Panc1 (cell line): ENCODE data around the gene SLC37A1. TPM values are rescaled to one million over a fixed set of nuclear protein-coding genes. Genes with fewer than 3 reads are reported as not detected.

ENCODE experiments used
- ATAC-seq: fragments of 200-7000 bp; cut with Tn5 transposase; 2 replicates; pipeline ENCODE4 v1.9.1; 2020; ENCODE audit warnings: mild to moderate bottlenecking, moderate library complexity
- BruUV-seq: library from RNA; stranded (reverse); fragments of 400-500 nt; replicated peaks from 2 replicates; lab custom pipeline; 2021; lab: Mats Ljungman, UMichigan
- CTCF ChIA-PET: fragments of 300-600 bp; sonication (Branson Sonifier 250); formaldehyde crosslinking; loops from one replicate; lab custom pipeline; 2022; ENCODE audit warnings: antibody characterized with exemption; lab: Charles Lee
- POLR2A ChIA-PET: fragments of 300-600 bp; sonication (Branson Sonifier 250); formaldehyde crosslinking; loops from one replicate; lab custom pipeline; 2022; ENCODE audit warnings: antibody characterized with exemption; lab: Charles Lee
- DNase-seq: peaks from one replicate; pipeline ENCODE4 v3.0.0-alpha.2; 2010; ENCODE audit warnings: low read depth, low spot score
- H3K27ac ChIP-seq: 2 replicates; pipeline ENCODE4 v1.5.1; 2011; ENCODE audit warnings: mild to moderate bottlenecking, low read length, inconsistent platforms
- H3K27me3 ChIP-seq: fragments of 200-500 bp; sonication (Bioruptor generic); 2 replicates; pipeline ENCODE4 v1.6.0; 2014; ENCODE audit warnings: low read length, inconsistent platforms; ENCODE audit not compliant: control insufficient read depth, insufficient read depth
- H3K36me3 ChIP-seq: fragments of 200-500 bp; sonication (Bioruptor generic); 2 replicates; pipeline ENCODE4 v1.5.1; 2014; ENCODE audit warnings: inconsistent platforms, mild to moderate bottlenecking, low read length, moderate library complexity; ENCODE audit not compliant: control insufficient read depth, insufficient read depth
- H3K4me1 ChIP-seq: 2 replicates; pipeline ENCODE4 v1.5.1; 2011; ENCODE audit warnings: inconsistent platforms, mild to moderate bottlenecking, low read length, moderate library complexity; ENCODE audit not compliant: control insufficient read depth, insufficient read depth
- H3K4me3 ChIP-seq, 2 experiments: 2 replicates each; pipeline ENCODE4 v1.5.1; 2011 to 2012; ENCODE audit warnings: low read depth in 2 of 2, low read length in 2 of 2, mild to moderate bottlenecking in 2 of 2, inconsistent platforms in 1 of 2, moderate library complexity in 1 of 2
- H3K9me3 ChIP-seq: fragments of 200-500 bp; sonication (Bioruptor generic); 2 replicates; pipeline ENCODE4 v1.5.1; 2014; ENCODE audit warnings: low read depth, mild to moderate bottlenecking, inconsistent platforms, low read length, moderate library complexity; ENCODE audit not compliant: control insufficient read depth, insufficient read depth
- CTCF ChIP-seq: fragments of 450-650 bp; IDR thresholded peaks from 2 replicates; pipeline ENCODE4 v1.5.1; 2017; ENCODE audit warnings: mild to moderate bottlenecking
- POLR2AphosphoS5 ChIP-seq: IDR thresholded peaks from 2 replicates; pipeline ENCODE4 v1.6.1; 2012; ENCODE audit warnings: mild to moderate bottlenecking, low read depth, low read length, moderate library complexity
- SIN3A ChIP-seq: IDR thresholded peaks from 2 replicates; pipeline ENCODE4 v1.6.1; 2012; ENCODE audit warnings: low read depth, mild to moderate bottlenecking, low read length, moderate library complexity, borderline replicate concordance; ENCODE audit not compliant: insufficient read depth
- TCF7L2 ChIP-seq: IDR thresholded peaks from 2 replicates; pipeline ENCODE4 v1.6.1; 2011; ENCODE audit warnings: mild to moderate bottlenecking, low read depth, low read length, inconsistent platforms
- in situ Hi-C: cut with HindIII; loops from 2 replicates; pipeline ENCODE4 v1.10.0; 2016; ENCODE audit warnings: low sequenced_read_pairs, low pct_unique_long_range_greater_than_20kb
- intact Hi-C: fragments of 100-400 bp; cut with micrococcal nuclease; formaldehyde crosslinking; loops from one replicate; pipeline ENCODE4 v1.10.0; 2022; ENCODE audit not compliant: unreplicated experiment
- total RNA-seq: library from RNA; stranded (reverse); gene quantifications from one replicate; pipeline ENCODE4 v1.2.1, GENCODE V29; 2021; ENCODE audit not compliant: unreplicated experiment
- TF ChIP-seq, protein P1 (sequence below), 2 experiments: IDR thresholded peaks; 2 replicates each; pipeline ENCODE4 v1.6.1; 2011 to 2012; ENCODE audit warnings: low read depth in 2 of 2, control low read depth in 1 of 2, low read length in 1 of 2, mild to moderate bottlenecking in 1 of 2, moderate library complexity in 1 of 2; ENCODE audit not compliant: insufficient read depth in 1 of 2

The SLC37A1 gene
- total RNA-seq, 1 experiment from 2014 or later, result 7.7 TPM

- BruUV-seq, result no TSS peak
- DNase-seq (no peak), ATAC-seq (no peak)
- Histone ChIP-seq H3K27ac (no peak overlapping the region), H3K9me3 (no peaks in the 10 kb centered on the region), H3K4me1 (no peaks in the 10 kb centered on the region), H3K27me3 (no peaks in the 10 kb centered on the region), H3K36me3 (no peaks in the 10 kb centered on the region), H3K4me3 (no peak overlapping the region)
- ChIA-PET POLR2A (no interaction called here), CTCF (no interaction called here)
- intact Hi-C loops (no loop called here), in situ Hi-C loops (no loop called here)
- no peak for TF ChIP-seq POLR2AphosphoS5
- no peak for TF ChIP-seq CTCF
- TF ChIP-seq TCF7L2, result no peak
- TF ChIP-seq SIN3A, result no peak
- TF ChIP-seq, protein P1, sequence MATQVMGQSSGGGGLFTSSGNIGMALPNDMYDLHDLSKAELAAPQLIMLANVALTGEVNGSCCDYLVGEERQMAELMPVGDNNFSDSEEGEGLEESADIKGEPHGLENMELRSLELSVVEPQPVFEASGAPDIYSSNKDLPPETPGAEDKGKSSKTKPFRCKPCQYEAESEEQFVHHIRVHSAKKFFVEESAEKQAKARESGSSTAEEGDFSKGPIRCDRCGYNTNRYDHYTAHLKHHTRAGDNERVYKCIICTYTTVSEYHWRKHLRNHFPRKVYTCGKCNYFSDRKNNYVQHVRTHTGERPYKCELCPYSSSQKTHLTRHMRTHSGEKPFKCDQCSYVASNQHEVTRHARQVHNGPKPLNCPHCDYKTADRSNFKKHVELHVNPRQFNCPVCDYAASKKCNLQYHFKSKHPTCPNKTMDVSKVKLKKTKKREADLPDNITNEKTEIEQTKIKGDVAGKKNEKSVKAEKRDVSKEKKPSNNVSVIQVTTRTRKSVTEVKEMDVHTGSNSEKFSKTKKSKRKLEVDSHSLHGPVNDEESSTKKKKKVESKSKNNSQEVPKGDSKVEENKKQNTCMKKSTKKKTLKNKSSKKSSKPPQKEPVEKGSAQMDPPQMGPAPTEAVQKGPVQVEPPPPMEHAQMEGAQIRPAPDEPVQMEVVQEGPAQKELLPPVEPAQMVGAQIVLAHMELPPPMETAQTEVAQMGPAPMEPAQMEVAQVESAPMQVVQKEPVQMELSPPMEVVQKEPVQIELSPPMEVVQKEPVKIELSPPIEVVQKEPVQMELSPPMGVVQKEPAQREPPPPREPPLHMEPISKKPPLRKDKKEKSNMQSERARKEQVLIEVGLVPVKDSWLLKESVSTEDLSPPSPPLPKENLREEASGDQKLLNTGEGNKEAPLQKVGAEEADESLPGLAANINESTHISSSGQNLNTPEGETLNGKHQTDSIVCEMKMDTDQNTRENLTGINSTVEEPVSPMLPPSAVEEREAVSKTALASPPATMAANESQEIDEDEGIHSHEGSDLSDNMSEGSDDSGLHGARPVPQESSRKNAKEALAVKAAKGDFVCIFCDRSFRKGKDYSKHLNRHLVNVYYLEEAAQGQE (IDR thresholded peaks at IDR 0.05; ENCODE audit: insufficient read depth in 1 of 2, low read depth in 2 of 2, low read length in 1 of 2), result no peak
These were observed 42.8 kb downstream of the SLC37A1 start for GRCh38 chr21:42556476-42556875.

- DNase-seq (no peak), ATAC-seq (no peak)
- ChIA-PET CTCF (no interaction called here), POLR2A (no interaction called here)
- Histone ChIP-seq H3K4me1 (no peaks in the 10 kb centered on the region), H3K4me3 (no peak overlapping the region), H3K27me3 (no peaks in the 10 kb centered on the region), H3K27ac (no peak overlapping the region), H3K9me3 (no peaks in the 10 kb centered on the region), H3K36me3 (no peaks in the 10 kb centered on the region)
- in situ Hi-C loops (no loop called here), intact Hi-C loops (no loop called here)
- TF ChIP-seq POLR2AphosphoS5, result no peak
- no peak for TF ChIP-seq SIN3A
- no TSS peak for BruUV-seq
These were observed 43.3 kb downstream of the SLC37A1 start for GRCh38 chr21:42556960-42557359.

DNA sequence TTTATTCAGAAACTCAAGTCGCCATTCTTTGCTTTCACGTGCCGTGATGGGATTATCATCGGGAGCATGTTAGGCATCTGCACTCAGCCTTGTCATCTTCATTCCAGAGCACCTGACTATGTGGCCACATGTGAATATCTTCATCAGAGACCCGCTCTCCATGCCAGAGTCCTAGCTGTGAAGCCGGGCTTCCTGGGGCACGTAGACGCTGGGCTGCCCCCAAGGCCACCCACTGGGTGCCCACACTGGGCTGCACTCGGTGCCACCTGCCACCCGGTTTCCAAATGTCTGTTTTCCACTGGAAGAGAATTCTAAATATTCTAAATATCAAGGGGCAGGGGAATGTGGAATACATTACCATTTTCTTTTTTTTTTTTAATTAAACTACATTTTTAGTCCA, 43.8 kb downstream of the SLC37A1 start:
- no peaks in the 10 kb centered on the region for H3K27me3 ChIP-seq
- H3K27ac ChIP-seq, result no peak overlapping the region
- CTCF ChIA-PET, result no interaction called here
- TF ChIP-seq POLR2AphosphoS5 (no peak), CTCF (no peak), SIN3A (no peak), TCF7L2 (no peak)
- TF ChIP-seq, protein P1 (IDR thresholded peaks at IDR 0.05; ENCODE audit: insufficient read depth in 1 of 2, low read depth in 2 of 2, low read length in 1 of 2), result no peak
- DNase-seq (no peak), ATAC-seq (no peak)
- intact Hi-C loops (no loop called here), in situ Hi-C loops (no loop called here)
- POLR2A ChIA-PET, result no interaction called here
- no peaks in the 10 kb centered on the region for H3K36me3 ChIP-seq
- no peaks in the 10 kb centered on the region for H3K4me1 ChIP-seq
- H3K4me3 ChIP-seq, result no peak overlapping the region
- H3K9me3 ChIP-seq, result no peaks in the 10 kb centered on the region
- BruUV-seq, result no TSS peak
